Fibroblast of villous mesenchyme (primary cell): ENCODE measurements around the gene CCDC27. TPM values are rescaled to one million over a fixed set of nuclear protein-coding genes. Genes with fewer than 3 reads are reported as not detected.

Experiments used
- DNase-seq: peaks from one replicate; pipeline ENCODE4 v3.0.0-alpha.2; 2010; ENCODE audit warnings: low read depth
- H3K4me3 ChIP-seq: 2 replicates; pipeline ENCODE4 v1.5.1; 2011; ENCODE audit warnings: low read depth, mild to moderate bottlenecking, low read length
- CTCF ChIP-seq: IDR thresholded peaks from 2 replicates; pipeline ENCODE4 v1.5.1; 2012; ENCODE audit warnings: low read depth, mild to moderate bottlenecking, low read length; ENCODE audit not compliant: insufficient read depth
- total RNA-seq: library from RNA; depleted of rRNA; stranded (reverse); fragments of >200 nt; gene quantifications from 2 replicates; pipeline ENCODE4 v1.2.3, GENCODE V29; 2012

CCDC27 gene
- total RNA-seq, 1 donor, result not detected

- TF ChIP-seq CTCF, result no peak
- no peak for DNase-seq
These were observed 19.7 kb upstream of the CCDC27 start for GRCh38 chr1:3732434-3733093.

GRCh38 chr1:3733094-3733882 lies 19.0 kb upstream of the CCDC27 start:
- TF ChIP-seq CTCF, result no peak
- DNase-seq, result no peak
- H3K4me3 ChIP-seq, result no peak overlapping the region

More at GRCh38 chr1:3732434-3733093, 19.7 kb upstream of the CCDC27 start:
- H3K4me3 ChIP-seq, result no peak overlapping the region

GRCh38 chr1:3733883-3734589 lies 18.2 kb upstream of the CCDC27 start:
- no peak for DNase-seq
- H3K4me3 ChIP-seq, result no peak overlapping the region
- no peak for TF ChIP-seq CTCF

- DNase-seq, result no peak
- no peak for TF ChIP-seq CTCF
These were observed 17.6 kb upstream of the CCDC27 start for GRCh38 chr1:3734602-3735001.

GRCh38 chr1:3735027-3735681 lies 17.1 kb upstream of the CCDC27 start:
- no peak overlapping the region for H3K4me3 ChIP-seq
- DNase-seq, result no peak

More at GRCh38 chr1:3734602-3735001, 17.6 kb upstream of the CCDC27 start:
- no peak overlapping the region for H3K4me3 ChIP-seq

More at GRCh38 chr1:3735027-3735681, 17.1 kb upstream of the CCDC27 start:
- no peak for TF ChIP-seq CTCF
